Loucy (cell line): ENCODE data around the gene GAK.

Experiments
- H2AFZ ChIP-seq: fragments of 200-600 bp; sonication (generic); 2 replicates; pipeline ENCODE4 v1.6.0; 2016; ENCODE audit warnings: antibody characterized with exemption, mild to moderate bottlenecking, low read length, moderate library complexity
- H3F3A ChIP-seq: fragments of 200-600 bp; 2 replicates; pipeline ENCODE4 v1.6.0; 2016; ENCODE audit warnings: antibody characterized with exemption, low read depth, mild to moderate bottlenecking
- H3K27me3 ChIP-seq: fragments of 200-600 bp; sonication (generic); 2 replicates; pipeline ENCODE4 v1.6.1; 2014; ENCODE audit warnings: low read length, mild to moderate bottlenecking; ENCODE audit not compliant: insufficient read depth, poor library complexity, severe bottlenecking
- H3K36me3 ChIP-seq: fragments of 200-600 bp; sonication (generic); 2 replicates; pipeline ENCODE4 v1.6.1; 2016; ENCODE audit warnings: low read length; ENCODE audit not compliant: insufficient read depth
- H3K4me1 ChIP-seq: fragments of 200-600 bp; sonication (generic); 2 replicates; pipeline ENCODE4 v1.5.1; 2014; ENCODE audit warnings: low read length, mild to moderate bottlenecking; ENCODE audit not compliant: insufficient read depth, poor library complexity, severe bottlenecking
- H3K4me2 ChIP-seq: fragments of 200-600 bp; sonication (generic); 2 replicates; pipeline ENCODE4 v1.6.0; 2014; ENCODE audit warnings: antibody characterized with exemption, low read length, low read depth, mild to moderate bottlenecking; ENCODE audit not compliant: poor library complexity, severe bottlenecking
- H3K4me3 ChIP-seq: fragments of 200-600 bp; sonication (generic); 2 replicates; pipeline ENCODE4 v1.5.1; 2014; ENCODE audit warnings: low read length, mild to moderate bottlenecking, mixed read lengths; ENCODE audit not compliant: poor library complexity, severe bottlenecking
- H3K79me2 ChIP-seq: fragments of 200-600 bp; sonication (generic); 2 replicates; pipeline ENCODE4 v1.6.1; 2014; ENCODE audit warnings: low read length; ENCODE audit not compliant: insufficient read depth
- H3K9ac ChIP-seq: fragments of 200-600 bp; sonication (generic); 2 replicates; pipeline ENCODE4 v1.6.0; 2014; ENCODE audit warnings: mild to moderate bottlenecking, low read depth, low read length, moderate library complexity; ENCODE audit not compliant: poor library complexity, severe bottlenecking
- H3K9me2 ChIP-seq: fragments of 200-600 bp; sonication (generic); replicated peaks from 2 replicates; pipeline ENCODE4 v1.6.1; 2016; ENCODE audit warnings: low read depth, low read length, mixed read lengths
- H3K9me3 ChIP-seq: fragments of 200-600 bp; sonication (generic); 2 replicates; pipeline ENCODE4 v1.6.1; 2014; ENCODE audit warnings: mild to moderate bottlenecking, antibody characterized with exemption, low read length, low read depth; ENCODE audit not compliant: insufficient read depth
- H4K20me1 ChIP-seq: fragments of 200-600 bp; sonication (generic); 2 replicates; pipeline ENCODE4 v1.6.0; 2014; ENCODE audit warnings: antibody characterized with exemption, low read length, mild to moderate bottlenecking; ENCODE audit not compliant: insufficient read depth, poor library complexity, severe bottlenecking
- CTCF ChIP-seq: fragments of 200-600 bp; sonication (generic); conservative IDR thresholded peaks from 2 replicates; pipeline ENCODE4 v1.5.1; 2014; ENCODE audit warnings: mild to moderate bottlenecking, antibody characterized with exemption, low read length
- EZH2phosphoT487 ChIP-seq: fragments of 200-600 bp; IDR thresholded peaks from 2 replicates; pipeline ENCODE4 v1.6.1; 2018; ENCODE audit warnings: antibody characterized with exemption, mild to moderate bottlenecking, moderate library complexity, borderline replicate concordance

GAK gene

GRCh38 chr4:884259-884658 lies 47.9 kb downstream of the GAK start:
- no peaks in the 10 kb centered on the region for H3K4me1 ChIP-seq
- no peak overlapping the region for H3K9ac ChIP-seq
- TF ChIP-seq CTCF (no peak), EZH2phosphoT487 (no peak)
- no peaks in the 10 kb centered on the region for H3K27me3 ChIP-seq
- no peaks in the 10 kb centered on the region for H4K20me1 ChIP-seq
- no peaks in the 10 kb centered on the region for H3K9me2 ChIP-seq
- no peaks in the 10 kb centered on the region for H3F3A ChIP-seq
- peaks cover 43% of the 10 kb centered on the region; the same call in 1 of the 2 replicates for H3K36me3 ChIP-seq
- no peak overlapping the region for H3K4me2 ChIP-seq
- no peaks in the 10 kb centered on the region for H3K79me2 ChIP-seq
- H2AFZ ChIP-seq, result no peak overlapping the region
- H3K4me3 ChIP-seq, result no peak overlapping the region
- no peaks in the 10 kb centered on the region for H3K9me3 ChIP-seq

GRCh38 chr4:883377-884095 lies 48.6 kb downstream of the GAK start:
- H3K9ac ChIP-seq, result no peak overlapping the region
- H3K9me2 ChIP-seq, result no peaks in the 10 kb centered on the region
- H4K20me1 ChIP-seq, result no peaks in the 10 kb centered on the region
- H3K4me1 ChIP-seq, result no peaks in the 10 kb centered on the region
- H3F3A ChIP-seq, result no peaks in the 10 kb centered on the region
- peaks cover 36% of the 10 kb centered on the region; the same call in 1 of the 2 replicates for H3K36me3 ChIP-seq
- no peak for TF ChIP-seq CTCF
- no peak for TF ChIP-seq EZH2phosphoT487
- no peak overlapping the region for H2AFZ ChIP-seq
- no peaks in the 10 kb centered on the region for H3K9me3 ChIP-seq
- H3K79me2 ChIP-seq, result no peaks in the 10 kb centered on the region
- H3K27me3 ChIP-seq, result no peaks in the 10 kb centered on the region
- no peak overlapping the region for H3K4me2 ChIP-seq
- H3K4me3 ChIP-seq, result no peak overlapping the region

GRCh38 chr4:882646-883045 lies 49.5 kb downstream of the GAK start:
- Histone ChIP-seq H3K36me3 (peaks cover 28% of the 10 kb centered on the region; the same call in 1 of the 2 replicates), H3K9ac (no peak overlapping the region), H3K4me1 (no peaks in the 10 kb centered on the region), H2AFZ (no peak overlapping the region), H3K9me3 (no peaks in the 10 kb centered on the region), H3K4me3 (no peak overlapping the region), H3K9me2 (no peaks in the 10 kb centered on the region), H3F3A (no peaks in the 10 kb centered on the region), H3K79me2 (no peaks in the 10 kb centered on the region), H4K20me1 (no peaks in the 10 kb centered on the region), H3K4me2 (no peak overlapping the region), H3K27me3 (no peaks in the 10 kb centered on the region)
- TF ChIP-seq EZH2phosphoT487, result no peak
- no peak for TF ChIP-seq CTCF
